ENCODE results near the gene TSPAN10. TPM values are rescaled to one million over a fixed set of nuclear protein-coding genes. Genes with fewer than 3 reads are reported as not detected.
A peak's percentile ranks its signal among the peaks of the same experiment; 100 is the strongest.

TSPAN10 gene
- total and polyA plus RNA-seq, 8 donors = 0.52 to 7.1 (median 3.6) TPM

GRCh38 chr17:81680150-81680549, 43.2 kb downstream of the TSPAN10 start:
- Histone ChIP-seq H3K4me1 (peaks cover 10 to 31% of the 10 kb centered on the region in 2 donors), H3K4me3 (no peak overlapping the region), H3K27ac (no peak overlapping the region), H3K36me3 (peaks cover 0 to 17% of the 10 kb centered on the region in 2 donors), H3K9me3 (no peaks in the 10 kb centered on the region), H3K27me3 (no peaks in the 10 kb centered on the region)
- TF ChIP-seq CTCF (IDR thresholded peaks at IDR 0.05) = no peak
- intact Hi-C loops (cut with DNase I) = no loop called here
- DNase-seq (no peak), ATAC-seq (no peak)

- Histone ChIP-seq H3K4me3 (no peak overlapping the region), H3K4me1 (peaks cover 14 to 34% of the 10 kb centered on the region in 2 donors), H3K27ac (no peak overlapping the region), H3K9me3 (no peaks in the 10 kb centered on the region), H3K27me3 (no peaks in the 10 kb centered on the region), H3K36me3 (peaks cover 0 to 28% of the 10 kb centered on the region in 2 donors)
- TF ChIP-seq CTCF (IDR thresholded peaks at IDR 0.05) = no peak
- no peak for DNase-seq
- ATAC-seq = no peak
- intact Hi-C loops (cut with DNase I) = no loop called here
Measured at GRCh38 chr17:81681672-81682071, 44.7 kb downstream of the TSPAN10 start.

- intact Hi-C loops (cut with DNase I) = no loop called here
Measured at GRCh38 chr17:81682565-81683207, 45.7 kb downstream of the TSPAN10 start.

GRCh38 chr17:81683208-81683583, 46.2 kb downstream of the TSPAN10 start:
- DNase-seq = no peak
- intact Hi-C loops (cut with DNase I) = no loop called here
- peak; percentile 24 for ATAC-seq
- H3K4me3 ChIP-seq = peak overlapping the region; percentile 93 to 100
- H3K36me3 ChIP-seq = peaks cover 0 to 43% of the 10 kb centered on the region in 2 donors
- peaks cover 14 to 34% of the 10 kb centered on the region in 2 donors for H3K4me1 ChIP-seq
- H3K27ac ChIP-seq = peak overlapping the region; percentile 73 to 87
- no peak for TF ChIP-seq CTCF (IDR thresholded peaks at IDR 0.05)
- H3K9me3 ChIP-seq = no peaks in the 10 kb centered on the region
- no peaks in the 10 kb centered on the region for H3K27me3 ChIP-seq

More at GRCh38 chr17:81682565-81683207, 45.7 kb downstream of the TSPAN10 start:
- DNase-seq (no peak), ATAC-seq (no peak)
- Histone ChIP-seq H3K27me3 (no peaks in the 10 kb centered on the region), H3K4me3 (peak overlapping the region; percentile 93 to 100), H3K4me1 (peaks cover 14 to 34% of the 10 kb centered on the region in 2 donors), H3K27ac (peak overlapping the region in 1 of 2 donors; percentile 87), H3K36me3 (peaks cover 0 to 38% of the 10 kb centered on the region in 2 donors), H3K9me3 (no peaks in the 10 kb centered on the region)
- TF ChIP-seq CTCF (IDR thresholded peaks at IDR 0.05) = no peak

GRCh38 chr17:81683584-81684441, 46.8 kb downstream of the TSPAN10 start, which contains the start of the genes ARL16 and HGS:
Gene ARL16, minus strand, starts transcription at chr17:81683797. Its CDS starts 44 bp downstream, at chr17:81683753.
Gene HGS, plus strand, starts transcription at chr17:81684011. Its CDS starts 56 bp downstream, at chr17:81684067.
- Histone ChIP-seq H3K36me3 (peaks cover 0 to 49% of the 10 kb centered on the region in 2 donors), H3K9me3 (no peaks in the 10 kb centered on the region), H3K4me3 (peak within 1 kb of the TSS; percentile 93 to 100), H3K27me3 (no peaks in the 10 kb centered on the region), H3K27ac (peak within 1 kb of the TSS; percentile 73 to 87), H3K4me1 (peaks cover 14 to 34% of the 10 kb centered on the region in 2 donors)
- DNase-seq = peak; percentile 97 to 100 (median 98)
- intact Hi-C loops (cut with DNase I) = no loop called here
- peak; percentile 98 for ATAC-seq
- TF ChIP-seq CTCF (IDR thresholded peaks at IDR 0.05) = peak in 1 of 2 donors; percentile 13
